Measurements from ENCODE around the gene DUOX2. TPM values are rescaled to one million over a fixed set of nuclear protein-coding genes. Genes with fewer than 3 reads are reported as not detected.

The DUOX2 gene
- total RNA-seq, 1 experiment from 2014 or later: 0.44 TPM

- no peak overlapping the region for H2AFZ ChIP-seq (ENCODE audit: low read depth, low read length, poor library complexity, severe bottlenecking)
- H3K27me3 ChIP-seq (ENCODE audit: insufficient read depth, low read length): no peaks in the 10 kb centered on the region
- no peaks in the 10 kb centered on the region for H3K9me2 ChIP-seq (ENCODE audit: insufficient read depth)
- no peaks in the 10 kb centered on the region for H3K4me1 ChIP-seq (ENCODE audit: control insufficient read depth in 1 of 2, insufficient read depth in 2 of 2, low read length in 2 of 2)
- BruUV-seq (replicated peaks): no TSS peak
- DNase-seq (ENCODE audit: low read depth, low spot score): no peak
- no peak overlapping the region for H3K9ac ChIP-seq (ENCODE audit: low read length)
- intact Hi-C loops (cut with micrococcal nuclease): no loop called here
- no peak for ATAC-seq
- POLR2A ChIA-PET: no interaction called here
- no peaks in the 10 kb centered on the region for H4K20me1 ChIP-seq (ENCODE audit: insufficient read depth)
- no peaks in the 10 kb centered on the region for H3K9me3 ChIP-seq (ENCODE audit: control insufficient read depth in 1 of 2, insufficient read depth in 1 of 2, low read depth in 1 of 2, low read length in 2 of 2)
- H3K36me3 ChIP-seq (ENCODE audit: control insufficient read depth in 1 of 2, insufficient read depth in 2 of 2, low read length in 2 of 2): peaks cover 2 to 5% of the 10 kb centered on the region in 2 experiments; a peak in 1 of 4 replicates
- TF ChIP-seq CTCF (IDR thresholded peaks at IDR 0.05 in 2 of 3, conservative IDR thresholded peaks at IDR 0.05 in 1 of 3; ENCODE audit: borderline replicate concordance in 1 of 3, insufficient read depth in 1 of 3, low read depth in 2 of 3, low read length in 2 of 3) (no peak), YY1 (IDR thresholded peaks at IDR 0.05; ENCODE audit: extremely low read depth, insufficient replicate concordance, low read depth, low read length) (no peak), CEBPB (IDR thresholded peaks at IDR 0.05; ENCODE audit: low read depth) (no peak), ZNF274 (IDR thresholded peaks at IDR 0.05; ENCODE audit: low read depth, low read length) (no peak), RAD21 (IDR thresholded peaks at IDR 0.05; ENCODE audit: low read depth) (no peak), ELF1 (IDR thresholded peaks at IDR 0.05; ENCODE audit: borderline replicate concordance, low read depth) (no peak), POLR2A (IDR thresholded peaks at IDR 0.05; ENCODE audit: borderline replicate concordance, extremely low read depth, insufficient read depth, insufficient read length) (no peak), ZFX (IDR thresholded peaks at IDR 0.05) (no peak), FOSL1 (IDR thresholded peaks at IDR 0.05; ENCODE audit: low read depth) (no peak), EZH2phosphoT487 (IDR thresholded peaks at IDR 0.05; ENCODE audit: borderline replicate concordance) (no peak), POLR2AphosphoS5 (IDR thresholded peaks at IDR 0.05; ENCODE audit: low read depth, low read length) (no peak), TCF7L2 (IDR thresholded peaks at IDR 0.05; ENCODE audit: borderline replicate concordance, extremely low read depth, insufficient read depth, insufficient read length) (no peak), MAX (IDR thresholded peaks at IDR 0.05) (no peak)
- no peak overlapping the region for H3K4me2 ChIP-seq (ENCODE audit: low read length)
- H3K4me3 ChIP-seq (replicated peaks in 1 of 2; ENCODE audit: low read depth in 1 of 2, low read length in 2 of 2): no peak overlapping the region
- CTCF ChIA-PET: no interaction called here
- H3K27ac ChIP-seq (ENCODE audit: low read depth, low read length): no peak overlapping the region
- H3K79me2 ChIP-seq (ENCODE audit: insufficient read depth, low read length): no peaks in the 10 kb centered on the region
- RAD21 ChIA-PET (ENCODE audit: low non-redundant PET in 1 of 2, low total read pairs in 2 of 2, uncharacterized antibody in 2 of 2, unreplicated experiment in 2 of 2): no interaction called here
Measured at GRCh38 chr15:45141386-45141785, 27.4 kb upstream of the DUOX2 start.

Measured in HCT116 (cell line).